Astrocyte of the spinal cord (primary cell): ENCODE measurements around the gene DTHD1.

ENCODE experiments used
- DNase-seq: peaks from one replicate; pipeline ENCODE4 v3.0.0; 2011; ENCODE audit warnings: low read depth, low spot score
- H3K4me3 ChIP-seq: 2 replicates; pipeline ENCODE4 v1.5.1; 2011; ENCODE audit warnings: low read depth, mild to moderate bottlenecking, low read length, moderate library complexity
- CTCF ChIP-seq: IDR thresholded peaks from 2 replicates; pipeline ENCODE4 v1.5.1; 2012; ENCODE audit warnings: low read depth, mild to moderate bottlenecking, low read length, inconsistent platforms
- in situ Hi-C: cut with HindIII; loops from 2 replicates; pipeline ENCODE4 v1.10.0; 2017; ENCODE audit warnings: low sequenced_read_pairs

Gene DTHD1

GRCh38 chr4:36281384-36282106, at the start of gene DTHD1:
DTHD1 (plus strand) TSS chr4:36281616; CDS start chr4:36281759, 143 bp downstream.
- in situ Hi-C loops: no loop called here
- TF ChIP-seq CTCF: no peak
- H3K4me3 ChIP-seq: no peak within 1 kb of the TSS
- no peak for DNase-seq

DNA sequence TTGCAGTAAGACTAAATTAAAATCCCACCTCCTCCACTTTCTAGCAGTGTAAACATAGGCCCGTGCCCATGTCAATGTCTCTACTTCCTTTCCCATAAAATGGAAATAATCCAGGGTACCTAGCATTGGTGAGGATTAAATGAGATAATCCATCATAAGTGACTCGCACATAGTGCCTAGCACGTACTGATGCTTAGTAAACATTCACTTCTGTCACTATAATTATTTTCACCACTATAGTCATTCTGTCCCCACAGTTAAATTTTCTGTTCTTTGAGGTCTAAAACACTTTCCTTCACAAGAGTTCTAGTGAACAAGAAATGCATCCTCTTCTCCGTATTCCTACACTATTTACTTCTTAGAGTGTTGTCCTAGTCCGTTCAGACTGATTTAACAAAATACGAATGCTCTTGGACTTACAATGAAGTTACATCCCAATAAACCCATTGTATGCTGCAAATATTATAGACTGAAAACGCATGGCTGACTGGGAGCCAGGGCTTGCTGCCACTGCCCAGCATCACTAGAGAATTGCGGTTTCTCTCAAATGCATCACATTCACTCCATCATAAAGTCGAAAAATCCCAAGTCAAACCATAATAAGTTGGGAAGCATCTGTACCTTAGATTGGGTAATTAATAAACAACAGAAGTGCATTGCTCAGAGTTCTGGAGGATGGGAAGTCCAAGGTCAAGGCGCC, 47.7 kb upstream of the DTHD1 start:
- no peak overlapping the region for H3K4me3 ChIP-seq
- in situ Hi-C loops: no loop called here
- no peak for TF ChIP-seq CTCF
- no peak for DNase-seq

DNA sequence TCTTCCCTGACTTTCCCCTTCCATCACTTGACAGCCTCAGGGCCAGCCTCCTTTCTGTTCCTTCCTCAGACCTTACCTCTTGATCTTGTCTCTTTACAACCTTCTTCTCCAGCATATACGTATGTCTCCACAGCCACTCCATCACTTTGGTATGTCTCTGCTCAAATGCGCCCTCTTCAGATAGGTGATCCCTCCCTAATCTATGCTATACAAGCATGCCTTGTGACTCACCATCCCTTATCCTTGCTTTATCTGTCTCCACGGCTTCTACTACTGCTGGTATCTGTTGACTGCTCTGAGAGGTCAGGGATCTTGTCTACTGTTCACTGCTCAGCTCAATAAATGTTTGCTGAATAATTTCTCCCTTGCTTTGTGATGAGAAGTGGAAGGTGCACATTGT, 46.1 kb upstream of the DTHD1 start:
- no peak overlapping the region for H3K4me3 ChIP-seq
- TF ChIP-seq CTCF: no peak
- in situ Hi-C loops: no loop called here
- DNase-seq: no peak

DNA sequence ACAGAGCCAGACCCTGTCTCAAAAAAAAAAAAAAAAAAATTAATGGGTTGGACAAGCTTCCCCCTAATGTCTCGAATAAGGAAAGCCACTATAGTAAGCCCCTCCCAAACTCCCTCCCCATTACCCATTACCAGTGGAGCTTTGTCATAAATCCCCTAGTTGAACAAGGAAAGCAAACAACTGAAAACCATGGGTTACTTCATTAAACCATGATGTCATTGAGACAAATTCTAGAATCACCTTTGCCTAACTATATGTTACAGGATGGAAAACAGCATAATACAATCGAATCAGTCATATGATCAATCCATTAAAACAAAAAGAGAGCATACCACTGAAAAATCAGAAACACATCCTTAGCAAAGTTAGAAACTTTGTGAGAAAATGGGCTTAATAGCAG, 45.3 kb upstream of the DTHD1 start:
- no peak for DNase-seq
- in situ Hi-C loops: no loop called here
- H3K4me3 ChIP-seq: no peak overlapping the region
- no peak for TF ChIP-seq CTCF

- no peak for DNase-seq
- no peak for TF ChIP-seq CTCF
- in situ Hi-C loops: no loop called here
- H3K4me3 ChIP-seq: no peak overlapping the region
These were observed 43.8 kb upstream of the DTHD1 start for GRCh38 chr4:36237366-36238313.

- H3K4me3 ChIP-seq: no peak overlapping the region
- DNase-seq: peak; percentile 7
- in situ Hi-C loops: no loop called here
- TF ChIP-seq CTCF: no peak
These were observed 39.6 kb upstream of the DTHD1 start for GRCh38 chr4:36241771-36242170.
